Osteoblast (primary cell): ENCODE results near the gene RSRC1. TPM values are rescaled to one million over a fixed set of nuclear protein-coding genes. Genes with fewer than 3 reads are reported as not detected.

Experiments used
- DNase-seq: peaks from one replicate; pipeline ENCODE4 v3.0.0; 2011; ENCODE audit warnings: low spot score, mixed read lengths; ENCODE audit not compliant: insufficient read length; ENCODE audit errors: missing footprints
- H2AFZ ChIP-seq: 2 replicates; pipeline ENCODE4 v1.6.0; 2011; ENCODE audit warnings: mild to moderate bottlenecking, low read length
- H3K27ac ChIP-seq: 2 replicates; pipeline ENCODE4 v1.5.1; 2011; ENCODE audit warnings: mild to moderate bottlenecking, low read depth, low read length, moderate library complexity
- H3K27me3 ChIP-seq: 2 replicates; pipeline ENCODE4 v1.6.0; 2012; ENCODE audit warnings: mild to moderate bottlenecking, control low read depth, inconsistent platforms, low read length, moderate library complexity; ENCODE audit not compliant: insufficient read depth
- H3K36me3 ChIP-seq: 2 replicates; pipeline ENCODE4 v1.5.1; 2011; ENCODE audit warnings: mild to moderate bottlenecking, low read length, control low read depth, moderate library complexity; ENCODE audit not compliant: insufficient read depth
- H3K4me1 ChIP-seq: 2 replicates; pipeline ENCODE4 v1.5.1; 2011; ENCODE audit warnings: mild to moderate bottlenecking, low read length, control low read depth, moderate library complexity; ENCODE audit not compliant: insufficient read depth
- H3K4me2 ChIP-seq: 2 replicates; pipeline ENCODE4 v1.6.0; 2011; ENCODE audit warnings: mild to moderate bottlenecking, low read length; ENCODE audit not compliant: insufficient read depth
- H3K4me3 ChIP-seq: fragments of 200-600 bp; sonication (generic); 3 replicates; pipeline ENCODE4 v1.5.1; 2012; ENCODE audit warnings: mild to moderate bottlenecking, low read length, inconsistent platforms; ENCODE audit not compliant: insufficient read depth
- H3K79me2 ChIP-seq: 2 replicates; pipeline ENCODE4 v1.6.0; 2012; ENCODE audit warnings: mild to moderate bottlenecking, low read length, control low read depth, inconsistent platforms; ENCODE audit not compliant: insufficient read depth
- H3K9me3 ChIP-seq: 2 replicates; pipeline ENCODE4 v1.5.1; 2011; ENCODE audit warnings: low read depth, low read length, control low read depth
- H4K20me1 ChIP-seq: 2 replicates; pipeline ENCODE4 v1.6.0; 2012; ENCODE audit warnings: mild to moderate bottlenecking, low read length, control low read depth; ENCODE audit not compliant: insufficient read depth
- CTCF ChIP-seq: IDR thresholded peaks from 2 replicates; pipeline ENCODE4 v1.5.1; 2011; ENCODE audit warnings: mild to moderate bottlenecking, low read depth, low read length, moderate library complexity; ENCODE audit errors: extremely low read depth
- total RNA-seq: library from RNA; depleted of rRNA; stranded (reverse); fragments of >200 nt; gene quantifications from 2 replicates; pipeline ENCODE4 v1.2.3, GENCODE V29; 2012

The RSRC1 gene
- total RNA-seq, 1 donor, result 69.8 TPM

DNA sequence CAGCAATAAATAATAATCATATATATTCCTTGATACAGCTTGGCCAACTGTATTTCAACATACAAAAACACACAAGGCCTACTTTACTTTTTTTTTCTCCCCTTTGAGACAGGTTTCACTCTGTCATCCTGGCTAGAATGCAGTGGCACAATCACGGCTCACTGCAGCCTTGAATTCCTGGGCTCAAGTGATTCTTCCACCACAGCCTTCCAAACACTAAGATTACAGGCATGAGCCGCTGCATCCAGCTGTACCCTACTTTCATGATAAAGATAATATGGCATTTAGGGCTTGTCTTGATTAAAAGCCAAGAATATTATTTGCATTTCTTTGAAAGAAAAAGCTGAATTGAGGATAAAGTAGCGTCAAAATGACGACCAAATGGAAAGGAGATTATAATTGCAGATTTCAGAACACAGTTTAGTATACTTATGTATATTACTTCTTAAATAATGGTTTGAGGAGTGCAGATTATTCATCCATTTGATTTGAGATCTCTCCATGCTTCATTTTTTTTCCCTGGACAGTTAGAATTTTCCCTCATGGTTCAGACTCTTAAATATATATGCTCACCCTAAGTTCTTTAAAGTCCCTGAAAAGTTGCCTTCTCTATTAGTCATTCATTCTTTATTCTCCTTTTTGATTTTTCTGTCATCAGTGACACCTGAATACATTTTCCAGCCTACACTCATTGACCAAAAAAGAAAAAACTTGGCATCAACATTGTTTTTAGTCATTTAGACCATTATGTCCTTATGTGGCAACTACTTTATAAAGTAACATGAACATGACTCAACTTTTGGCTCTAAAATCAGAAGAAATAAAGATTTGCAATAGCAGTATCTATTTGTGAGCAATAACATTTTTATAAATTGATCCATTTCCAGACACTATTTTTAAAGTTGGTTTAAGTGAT lies 412.6 kb downstream of the RSRC1 start:
- Histone ChIP-seq H4K20me1 (no peaks in the 10 kb centered on the region), H3K4me1 (peaks cover 15% of the 10 kb centered on the region)
- TF ChIP-seq CTCF, result no peak

GRCh38 chr3:158528076-158528674 lies 418.3 kb downstream of the RSRC1 start:
- Histone ChIP-seq H3K4me1 (no peaks in the 10 kb centered on the region), H3K4me3 (no peak overlapping the region), H4K20me1 (no peaks in the 10 kb centered on the region), H3K4me2 (no peak overlapping the region), H2AFZ (no peak overlapping the region), H3K27me3 (no peaks in the 10 kb centered on the region), H3K36me3 (no peaks in the 10 kb centered on the region), H3K9me3 (no peaks in the 10 kb centered on the region), H3K79me2 (no peaks in the 10 kb centered on the region), H3K27ac (no peak overlapping the region)
- TF ChIP-seq CTCF, result no peak
- no peak for DNase-seq

More for the DNA sequence above, 412.6 kb downstream of the RSRC1 start:
- H3K4me3 ChIP-seq, result no peak overlapping the region
- H3K36me3 ChIP-seq, result no peaks in the 10 kb centered on the region
- no peaks in the 10 kb centered on the region for H3K79me2 ChIP-seq
- peak overlapping the region; percentile 21 for H3K4me2 ChIP-seq
- no peaks in the 10 kb centered on the region for H3K9me3 ChIP-seq
- H2AFZ ChIP-seq, result no peak overlapping the region
- H3K27ac ChIP-seq, result no peak overlapping the region
- no peaks in the 10 kb centered on the region for H3K27me3 ChIP-seq
- no peak for DNase-seq

DNA sequence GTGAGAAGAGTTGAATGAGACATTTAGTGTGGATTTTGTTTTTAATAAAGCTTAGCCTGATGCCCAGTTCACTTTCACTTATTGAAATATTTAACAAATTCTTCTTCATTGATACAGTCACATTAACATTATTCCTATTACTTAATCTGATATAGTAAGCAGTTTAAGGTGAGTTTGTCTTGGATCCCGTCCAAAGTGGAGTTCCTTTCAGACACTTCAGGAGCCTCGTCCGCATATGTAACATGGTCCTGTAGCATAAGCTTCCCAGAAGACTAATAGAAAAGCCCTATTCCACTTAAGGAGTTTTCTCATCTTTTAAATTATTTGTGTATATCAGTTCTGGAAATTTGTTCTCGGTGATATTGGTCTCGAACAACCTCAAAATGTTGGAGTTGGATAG lies 421.4 kb downstream of the RSRC1 start:
- Histone ChIP-seq H3K9me3 (no peaks in the 10 kb centered on the region), H4K20me1 (no peaks in the 10 kb centered on the region), H3K79me2 (no peaks in the 10 kb centered on the region), H3K36me3 (no peaks in the 10 kb centered on the region), H3K4me1 (no peaks in the 10 kb centered on the region), H3K27ac (no peak overlapping the region), H2AFZ (no peak overlapping the region), H3K27me3 (no peaks in the 10 kb centered on the region), H3K4me2 (no peak overlapping the region), H3K4me3 (no peak overlapping the region)
- no peak for DNase-seq
- TF ChIP-seq CTCF, result no peak

GRCh38 chr3:158532099-158532734 lies 422.3 kb downstream of the RSRC1 start:
- Histone ChIP-seq H3K36me3 (no peaks in the 10 kb centered on the region), H3K4me3 (no peak overlapping the region), H3K27me3 (no peaks in the 10 kb centered on the region), H4K20me1 (no peaks in the 10 kb centered on the region), H3K4me2 (no peak overlapping the region), H3K4me1 (no peaks in the 10 kb centered on the region), H3K9me3 (no peaks in the 10 kb centered on the region), H3K79me2 (no peaks in the 10 kb centered on the region), H3K27ac (no peak overlapping the region), H2AFZ (no peak overlapping the region)
- peak; percentile 69 for TF ChIP-seq CTCF
- no peak for DNase-seq
